ENCODE results near the gene CDC25B. TPM values are rescaled to one million over a fixed set of nuclear protein-coding genes. Genes with fewer than 3 reads are reported as not detected.
A peak's percentile ranks its signal among the peaks of the same experiment; 100 is the strongest.

CDC25B gene
- total and polyA plus RNA-seq, 2 of the 13 experiments (the other 11 are each of a cell fraction or from before 2014, with no cell fraction given) = 14.5 to 19.4 TPM

- TF ChIP-seq ZNF501 (CRISPR knock-in tag; IDR thresholded peaks at IDR 0.05) (peak; percentile 54; the same call in 1 of the 2 replicates), IRF2 (CRISPR knock-in tag; IDR thresholded peaks at IDR 0.05) (peak; percentile 4; the same call in 1 of the 2 replicates), ELF4 (CRISPR knock-in tag; IDR thresholded peaks at IDR 0.05; ENCODE audit: borderline replicate concordance) (no peak), ZNF543 (CRISPR knock-in tag; IDR thresholded peaks at IDR 0.05) (no peak), U2AF2 (IDR thresholded peaks at IDR 0.05; ENCODE audit: low read depth, low read length) (no peak), IRF1 (CRISPR knock-in tag; IDR thresholded peaks at IDR 0.05; ENCODE audit: low read depth) (no peak), NR2F6 (IDR thresholded peaks at IDR 0.05) (no peak), NR2F6 (CRISPR knock-in tag; IDR thresholded peaks at IDR 0.05) (no peak), JUNB (CRISPR knock-in tag; IDR thresholded peaks at IDR 0.05; ENCODE audit: borderline replicate concordance) (no peak), KLF16 (CRISPR knock-in tag; IDR thresholded peaks at IDR 0.05) (0 out of 4 replicates have a peak, but pooled peaks of 1 of the 2 experiments have one; percentile 7), RBFOX2 (IDR thresholded peaks at IDR 0.05; ENCODE audit: low read depth, low read length) (no peak), SOX5 (CRISPR knock-in tag; IDR thresholded peaks at IDR 0.05; ENCODE audit: borderline replicate concordance) (no peak), ZBTB1 (CRISPR knock-in tag; IDR thresholded peaks at IDR 0.05; ENCODE audit: borderline replicate concordance) (no peak), FOXK1 (CRISPR knock-in tag; IDR thresholded peaks at IDR 0.05; ENCODE audit: borderline replicate concordance, low read depth) (no peak), CBX5 (CRISPR knock-in tag; IDR thresholded peaks at IDR 0.05; ENCODE audit: borderline replicate concordance) (no peak), ZNF24 (IDR thresholded peaks at IDR 0.05) (no peak), SP5 (CRISPR knock-in tag; IDR thresholded peaks at IDR 0.05; ENCODE audit: borderline replicate concordance, low read depth) (no peak), ZFP36L1 (CRISPR knock-in tag; IDR thresholded peaks at IDR 0.05) (no peak), REPIN1 (CRISPR knock-in tag; IDR thresholded peaks at IDR 0.05; ENCODE audit: borderline replicate concordance, low read depth) (0 out of 2 replicates have a peak, but pooled peaks have one; percentile 40), ZNF614 (CRISPR knock-in tag; IDR thresholded peaks at IDR 0.05; ENCODE audit: borderline replicate concordance) (no peak), PRDM4 (CRISPR knock-in tag; IDR thresholded peaks at IDR 0.05; ENCODE audit: borderline replicate concordance) (no peak), THYN1 (CRISPR knock-in tag; IDR thresholded peaks at IDR 0.05; ENCODE audit: borderline replicate concordance, low read depth) (no peak), ZNF607 (CRISPR knock-in tag; IDR thresholded peaks at IDR 0.05; ENCODE audit: borderline replicate concordance) (0 out of 2 replicates have a peak, but pooled peaks have one; percentile 28), MTF1 (CRISPR knock-in tag; IDR thresholded peaks at IDR 0.05) (no peak), ZNF609 (CRISPR knock-in tag; IDR thresholded peaks at IDR 0.05; ENCODE audit: borderline replicate concordance) (peak; percentile 40; the same call in 1 of the 2 replicates)
These were observed 2.3 kb downstream of the CDC25B start (continued) for GRCh38 chr20:3798373-3798768.

Data from HepG2 (cell line).